GM12872 (cell line): ENCODE data around the gene NTMT2.

ENCODE experiments used
- TF ChIP-seq, protein P1 (sequence below): IDR thresholded peaks from 3 replicates; pipeline ENCODE4 v1.5.1; 2011; ENCODE audit warnings: low read depth, mild to moderate bottlenecking, low read length, moderate library complexity; ENCODE audit not compliant: insufficient read depth

The NTMT2 gene

DNA sequence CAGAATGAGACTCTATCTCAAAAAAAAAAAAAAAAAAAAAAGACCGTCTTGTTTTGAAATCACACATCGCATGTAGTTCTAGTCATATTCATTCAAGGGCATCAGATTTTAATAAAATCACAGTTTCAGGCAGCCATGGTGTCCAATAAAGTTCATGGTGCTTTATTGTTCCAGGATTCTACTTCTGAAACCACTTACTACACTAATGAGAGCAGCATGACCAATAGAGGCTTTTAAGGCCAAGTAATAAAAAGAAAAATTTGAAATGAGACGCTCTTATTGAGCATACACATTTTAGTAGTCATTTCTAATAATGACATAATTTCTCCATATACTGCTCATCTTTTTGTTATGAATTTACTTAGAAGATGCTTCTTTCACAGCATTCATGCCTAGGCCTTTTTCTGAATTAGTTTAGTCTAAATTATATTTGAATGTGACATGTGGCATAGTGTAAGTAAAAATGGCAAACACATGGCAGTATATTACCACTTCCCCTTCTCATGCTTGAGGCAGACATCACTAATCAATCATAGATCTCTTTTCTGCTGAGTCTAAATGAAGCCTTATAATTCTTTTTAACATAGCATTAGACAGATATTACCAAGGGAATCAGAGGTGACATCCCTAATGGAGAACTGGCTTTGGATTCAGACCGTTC lies 18.5 kb downstream of the NTMT2 start:
- TF ChIP-seq, protein P1, sequence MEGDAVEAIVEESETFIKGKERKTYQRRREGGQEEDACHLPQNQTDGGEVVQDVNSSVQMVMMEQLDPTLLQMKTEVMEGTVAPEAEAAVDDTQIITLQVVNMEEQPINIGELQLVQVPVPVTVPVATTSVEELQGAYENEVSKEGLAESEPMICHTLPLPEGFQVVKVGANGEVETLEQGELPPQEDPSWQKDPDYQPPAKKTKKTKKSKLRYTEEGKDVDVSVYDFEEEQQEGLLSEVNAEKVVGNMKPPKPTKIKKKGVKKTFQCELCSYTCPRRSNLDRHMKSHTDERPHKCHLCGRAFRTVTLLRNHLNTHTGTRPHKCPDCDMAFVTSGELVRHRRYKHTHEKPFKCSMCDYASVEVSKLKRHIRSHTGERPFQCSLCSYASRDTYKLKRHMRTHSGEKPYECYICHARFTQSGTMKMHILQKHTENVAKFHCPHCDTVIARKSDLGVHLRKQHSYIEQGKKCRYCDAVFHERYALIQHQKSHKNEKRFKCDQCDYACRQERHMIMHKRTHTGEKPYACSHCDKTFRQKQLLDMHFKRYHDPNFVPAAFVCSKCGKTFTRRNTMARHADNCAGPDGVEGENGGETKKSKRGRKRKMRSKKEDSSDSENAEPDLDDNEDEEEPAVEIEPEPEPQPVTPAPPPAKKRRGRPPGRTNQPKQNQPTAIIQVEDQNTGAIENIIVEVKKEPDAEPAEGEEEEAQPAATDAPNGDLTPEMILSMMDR = no peak

- TF ChIP-seq, protein P1 = no peak
Measured at GRCh38 chr1:170166518-170167180, 20.9 kb downstream of the NTMT2 start.

DNA sequence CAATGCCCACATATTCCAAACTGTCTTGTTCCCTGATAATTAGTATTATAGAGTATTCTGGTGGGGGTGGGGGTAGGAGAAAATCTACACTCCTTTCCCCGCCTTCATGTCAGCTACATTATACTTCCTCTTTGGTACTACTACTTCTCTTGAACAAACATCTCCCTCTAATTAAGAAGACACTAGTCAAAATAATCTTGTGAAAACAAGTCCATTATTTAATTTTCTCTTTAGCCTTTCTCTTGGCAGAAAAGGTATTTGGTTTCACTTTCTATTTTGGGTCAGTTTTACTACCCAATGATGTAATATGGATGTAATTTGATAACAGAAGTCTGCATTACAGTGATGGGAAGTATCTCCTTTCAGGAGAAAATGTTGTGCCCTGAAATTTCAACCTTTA lies 22.5 kb downstream of the NTMT2 start:
- TF ChIP-seq, protein P1 = no peak

DNA sequence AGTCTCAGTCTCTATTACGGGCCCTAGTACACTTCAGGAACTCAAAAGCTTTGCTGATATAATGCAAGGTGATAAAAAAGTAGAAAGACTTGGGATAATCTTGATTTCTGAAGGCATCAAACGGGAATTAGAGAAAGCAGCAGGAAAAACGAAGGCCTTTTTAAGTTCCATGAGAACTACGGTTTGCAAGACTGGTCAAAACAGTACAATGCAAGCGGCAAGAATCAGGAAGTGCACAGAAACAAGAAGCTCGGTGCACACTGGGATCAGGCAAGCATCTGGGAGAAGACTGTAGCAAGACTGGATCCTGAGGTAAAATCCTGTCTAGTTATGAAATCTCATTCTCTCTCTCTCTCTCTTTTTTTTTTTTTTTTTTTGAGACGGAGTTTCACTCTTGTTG lies 28.6 kb downstream of the NTMT2 start:
- TF ChIP-seq, protein P1 = no peak

- TF ChIP-seq, protein P1 = no peak
Measured at GRCh38 chr1:170175041-170175440, 29.3 kb downstream of the NTMT2 start.

GRCh38 chr1:170175484-170175883 lies 29.7 kb downstream of the NTMT2 start:
- TF ChIP-seq, protein P1 = no peak

- TF ChIP-seq, protein P1 = no peak
Measured at GRCh38 chr1:170176772-170177171, 31.0 kb downstream of the NTMT2 start.
